Astrocyte (in vitro differentiated cells and primary cell): ENCODE results near the gene FGFR4. TPM values are rescaled to one million over a fixed set of nuclear protein-coding genes. Genes with fewer than 3 reads are reported as not detected.

Experiments
- total RNA-seq: library from RNA; stranded (reverse); gene quantifications from 2 replicates; pipeline ENCODE4 v1.2.1, GENCODE V29; 2021

FGFR4 gene
- total RNA-seq, 1 donor from 2014 or later, result 4.8 TPM

Other genes starting within 250 kb of the FGFR4 start
- gene HK3, start 187.6 kb upstream of the FGFR4 start, total RNA-seq, result 0.14 TPM in 1 of 2 replicates, not detected in the other
- 36.1 and 41.0 TPM in 2 replicates for gene UIMC1, start 80.1 kb upstream of the FGFR4 start, total RNA-seq
- 11.1 and 13.8 TPM in 2 replicates for gene ZNF346, start 64.2 kb upstream of the FGFR4 start, total RNA-seq
- 67.8 and 71.9 TPM in 2 replicates for gene NSD1, start 46.9 kb downstream of the FGFR4 start, total RNA-seq
- 31.7 and 36.4 TPM in 2 replicates for gene RAB24, start 216.8 kb downstream of the FGFR4 start, total RNA-seq
- gene PRELID1, start 216.9 kb downstream of the FGFR4 start, total RNA-seq, result 178 and 196 TPM in 2 replicates
- gene MXD3, start 225.0 kb downstream of the FGFR4 start, total RNA-seq, result 2.3 and 2.8 TPM in 2 replicates